ENCODE measurements around the gene PDSS2. TPM values are rescaled to one million over a fixed set of nuclear protein-coding genes. Genes with fewer than 3 reads are reported as not detected.

The PDSS2 gene
- total RNA-seq, 2 donors from 2014 or later, result 8.2 to 13.7 TPM

DNA sequence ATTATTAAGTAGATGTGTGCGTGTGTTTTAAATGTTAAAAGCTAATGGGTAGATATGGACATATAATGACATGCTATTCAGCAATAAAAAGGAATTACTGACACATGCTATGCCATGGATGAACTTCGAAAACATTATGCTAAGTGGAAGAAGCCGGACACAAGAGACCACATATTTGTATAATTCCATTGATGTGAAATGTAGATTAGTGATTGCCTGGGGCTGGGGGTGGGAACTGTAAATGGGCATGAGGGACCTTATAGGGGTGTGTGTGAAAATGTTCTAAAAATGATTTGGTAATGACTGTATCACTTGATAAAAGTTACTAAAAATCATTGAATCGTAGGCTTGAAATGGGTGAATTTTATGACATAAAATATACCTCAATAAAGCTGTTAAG, 239.5 kb downstream of the PDSS2 start:
- Histone ChIP-seq H3K9me3 (ENCODE audit: control insufficient read depth, low read length) (no peaks in the 10 kb centered on the region), H3K9ac (ENCODE audit: extremely low read depth, low read length, poor library complexity, severe bottlenecking) (no peak overlapping the region), H3K27me3 (ENCODE audit: control insufficient read depth, insufficient read depth, low read length, poor library complexity, severe bottlenecking) (no peaks in the 10 kb centered on the region), H3K4me3 (ENCODE audit: low read length) (no peak overlapping the region), H3K27ac (ENCODE audit: low read depth, low read length) (no peak overlapping the region), H3K4me1 (ENCODE audit: control insufficient read depth, insufficient read depth, low read length) (no peaks in the 10 kb centered on the region), H3K36me3 (ENCODE audit: control insufficient read depth, insufficient read depth, low read length) (no peaks in the 10 kb centered on the region)
- no peaks in the 10 kb centered on the region for H3K36me3 Mint-ChIP-seq (ENCODE audit: low read depth)
- peaks cover 8% of the 10 kb centered on the region for H3K4me1 Mint-ChIP-seq
- no peak for TF ChIP-seq CTCF (conservative IDR thresholded peaks at IDR 0.05)
- no peaks in the 10 kb centered on the region for H3K9me3 Mint-ChIP-seq
- H3K27me3 Mint-ChIP-seq (ENCODE audit: insufficient read depth), result no peaks in the 10 kb centered on the region
- DNase-seq, result no peak
- 97 to 100% methylated on average over 3 to 4 of the region's 4 CpGs for WGBS, 2 experiments (ENCODE audit: insufficient coverage in 1 of 2, insufficient read length in 1 of 2)
- no peak overlapping the region for H3K27ac Mint-ChIP-seq
- no peak overlapping the region for H3K4me3 Mint-ChIP-seq

- Mint-ChIP-seq H3K4me1 (peaks cover 8% of the 10 kb centered on the region), H3K4me3 (no peak overlapping the region), H3K27ac (no peak overlapping the region), H3K27me3 (ENCODE audit: insufficient read depth) (no peaks in the 10 kb centered on the region), H3K36me3 (ENCODE audit: low read depth) (no peaks in the 10 kb centered on the region), H3K9me3 (no peaks in the 10 kb centered on the region)
- TF ChIP-seq CTCF (conservative IDR thresholded peaks at IDR 0.05), result peak; percentile 52
- H3K27me3 ChIP-seq (ENCODE audit: control insufficient read depth, insufficient read depth, low read length, poor library complexity, severe bottlenecking), result no peaks in the 10 kb centered on the region
- H3K4me3 ChIP-seq (ENCODE audit: low read length), result no peak overlapping the region
- no peak overlapping the region for H3K9ac ChIP-seq (ENCODE audit: extremely low read depth, low read length, poor library complexity, severe bottlenecking)
- no peaks in the 10 kb centered on the region for H3K9me3 ChIP-seq (ENCODE audit: control insufficient read depth, low read length)
- no peak overlapping the region for H3K27ac ChIP-seq (ENCODE audit: low read depth, low read length)
- 0 to 50% methylated on average over 1 to 2 of the region's 2 CpGs for WGBS, 2 experiments (ENCODE audit: insufficient coverage in 1 of 2, insufficient read length in 1 of 2)
- no peaks in the 10 kb centered on the region for H3K36me3 ChIP-seq (ENCODE audit: control insufficient read depth, insufficient read depth, low read length)
- no peaks in the 10 kb centered on the region for H3K4me1 ChIP-seq (ENCODE audit: control insufficient read depth, insufficient read depth, low read length)
- no peak for DNase-seq
These were observed 241.2 kb downstream of the PDSS2 start for GRCh38 chr6:107218142-107218541.

GRCh38 chr6:107217248-107217647, 242.1 kb downstream of the PDSS2 start:
- H3K27ac ChIP-seq (ENCODE audit: low read depth, low read length), result no peak overlapping the region
- no peaks in the 10 kb centered on the region for H3K4me1 ChIP-seq (ENCODE audit: control insufficient read depth, insufficient read depth, low read length)
- Mint-ChIP-seq H3K4me3 (no peak overlapping the region), H3K27me3 (ENCODE audit: insufficient read depth) (no peaks in the 10 kb centered on the region), H3K27ac (no peak overlapping the region), H3K9me3 (no peaks in the 10 kb centered on the region), H3K4me1 (peaks cover 8% of the 10 kb centered on the region), H3K36me3 (ENCODE audit: low read depth) (no peaks in the 10 kb centered on the region)
- TF ChIP-seq CTCF (conservative IDR thresholded peaks at IDR 0.05), result no peak
- H3K4me3 ChIP-seq (ENCODE audit: low read length), result no peak overlapping the region
- no peak overlapping the region for H3K9ac ChIP-seq (ENCODE audit: extremely low read depth, low read length, poor library complexity, severe bottlenecking)
- DNase-seq, result no peak
- no peaks in the 10 kb centered on the region for H3K27me3 ChIP-seq (ENCODE audit: control insufficient read depth, insufficient read depth, low read length, poor library complexity, severe bottlenecking)
- H3K9me3 ChIP-seq (ENCODE audit: control insufficient read depth, low read length), result no peaks in the 10 kb centered on the region
- H3K36me3 ChIP-seq (ENCODE audit: control insufficient read depth, insufficient read depth, low read length), result no peaks in the 10 kb centered on the region
